GM23248 (cell line): ENCODE data around the gene FHOD3. TPM values are rescaled to one million over a fixed set of nuclear protein-coding genes. Genes with fewer than 3 reads are reported as not detected.

Experiments
- DNase-seq: peaks from one replicate; pipeline ENCODE4 v3.0.0-alpha.2; 2015
- H2AFZ ChIP-seq: fragments of 200-600 bp; sonication (generic); 2 replicates; pipeline ENCODE4 v1.6.1; 2016; ENCODE audit warnings: antibody characterized with exemption
- H3F3A ChIP-seq: fragments of 200-600 bp; sonication (generic); 2 replicates; pipeline ENCODE4 v1.6.1; 2016; ENCODE audit warnings: mild to moderate bottlenecking, antibody characterized with exemption, mixed run types; ENCODE audit not compliant: insufficient read depth
- H3K27ac ChIP-seq: fragments of 200-600 bp; sonication (generic); 2 replicates; pipeline ENCODE4 v1.5.1; 2016; ENCODE audit warnings: mild to moderate bottlenecking
- H3K27me3 ChIP-seq: fragments of 200-600 bp; sonication (generic); replicated peaks from 2 replicates; pipeline ENCODE4 v1.6.1; 2016; ENCODE audit warnings: mild to moderate bottlenecking; ENCODE audit not compliant: insufficient read depth
- H3K36me3 ChIP-seq: fragments of 200-600 bp; sonication (generic); 2 replicates; pipeline ENCODE4 v1.6.1; 2016; ENCODE audit warnings: low read depth, mild to moderate bottlenecking
- H3K4me1 ChIP-seq: fragments of 200-600 bp; sonication (generic); 2 replicates; pipeline ENCODE4 v1.6.1; 2016; ENCODE audit warnings: mild to moderate bottlenecking; ENCODE audit not compliant: insufficient read depth
- H3K4me2 ChIP-seq: fragments of 200-600 bp; sonication (generic); one replicate; pipeline ENCODE4 v1.6.1; 2016; ENCODE audit warnings: mild to moderate bottlenecking; ENCODE audit not compliant: unreplicated experiment
- H3K4me3 ChIP-seq: fragments of 200-600 bp; sonication (generic); 2 replicates; pipeline ENCODE4 v1.5.1; 2016; ENCODE audit warnings: mild to moderate bottlenecking
- H3K79me2 ChIP-seq: fragments of 200-600 bp; sonication (generic); 2 replicates; pipeline ENCODE4 v1.6.1; 2016; ENCODE audit warnings: mild to moderate bottlenecking; ENCODE audit not compliant: insufficient read depth
- H3K9ac ChIP-seq: fragments of 200-600 bp; sonication (generic); 2 replicates; pipeline ENCODE4 v1.6.1; 2016; ENCODE audit warnings: mild to moderate bottlenecking
- H3K9me2 ChIP-seq: fragments of 200-600 bp; sonication (generic); 2 replicates; pipeline ENCODE4 v1.6.1; 2016; ENCODE audit warnings: mixed run types, mild to moderate bottlenecking, moderate library complexity; ENCODE audit not compliant: insufficient read depth
- H3K9me3 ChIP-seq: fragments of 200-600 bp; sonication (generic); one replicate; pipeline ENCODE4 v1.6.1; 2017; ENCODE audit warnings: low read depth
- H4K20me1 ChIP-seq: fragments of 200-600 bp; sonication (generic); 2 replicates; pipeline ENCODE4 v1.6.0; 2016; ENCODE audit not compliant: insufficient read depth
- EZH2 ChIP-seq: fragments of 200-600 bp; sonication (generic); IDR thresholded peaks from 2 replicates; pipeline ENCODE4 v1.6.1; 2018; ENCODE audit warnings: antibody characterized with exemption, mild to moderate bottlenecking; ENCODE audit not compliant: insufficient read depth, poor library complexity, severe bottlenecking
- EZH2phosphoT487 ChIP-seq: fragments of 200-600 bp; sonication (generic); IDR thresholded peaks from 2 replicates; pipeline ENCODE4 v1.6.1; 2018; ENCODE audit warnings: antibody characterized with exemption, moderate library complexity, mild to moderate bottlenecking, low read depth; ENCODE audit not compliant: insufficient read depth
- WGBS, 2 experiments: methylation state at CpG; one replicate each; pipeline ENCODE4 v1.1.6; 2015 to 2017; ENCODE audit warnings: low lambda C conversion rate in 2 of 2, low coverage in 1 of 2; ENCODE audit errors: missing lambda C conversion rate in 2 of 2; 5-methylcytosine and 5-hydroxymethylcytosine counted together
- in situ Hi-C: fragments of 300-500 bp; cut with MboI; formaldehyde crosslinking; loops from 2 replicates; pipeline ENCODE4 v1.15.0; 2020
- polyA plus RNA-seq: library from polyadenylated mRNA; unstranded; fragments of >200 nt; fragmentation: Nextera tagmentation; extraction: Ambion mirVana; gene quantifications from 2 replicates; pipeline ENCODE4 v1.2.1, GENCODE V29; 2016
- total RNA-seq: library from RNA; depleted of rRNA; stranded (reverse); fragments of >200 nt; shearing (Covaris generic); gene quantifications from 2 replicates; pipeline ENCODE4 v1.2.3, GENCODE V29; 2014

FHOD3 gene
- total and polyA plus RNA-seq, 2 experiments from 2014 or later: 1.6 to 10.1 TPM

DNA sequence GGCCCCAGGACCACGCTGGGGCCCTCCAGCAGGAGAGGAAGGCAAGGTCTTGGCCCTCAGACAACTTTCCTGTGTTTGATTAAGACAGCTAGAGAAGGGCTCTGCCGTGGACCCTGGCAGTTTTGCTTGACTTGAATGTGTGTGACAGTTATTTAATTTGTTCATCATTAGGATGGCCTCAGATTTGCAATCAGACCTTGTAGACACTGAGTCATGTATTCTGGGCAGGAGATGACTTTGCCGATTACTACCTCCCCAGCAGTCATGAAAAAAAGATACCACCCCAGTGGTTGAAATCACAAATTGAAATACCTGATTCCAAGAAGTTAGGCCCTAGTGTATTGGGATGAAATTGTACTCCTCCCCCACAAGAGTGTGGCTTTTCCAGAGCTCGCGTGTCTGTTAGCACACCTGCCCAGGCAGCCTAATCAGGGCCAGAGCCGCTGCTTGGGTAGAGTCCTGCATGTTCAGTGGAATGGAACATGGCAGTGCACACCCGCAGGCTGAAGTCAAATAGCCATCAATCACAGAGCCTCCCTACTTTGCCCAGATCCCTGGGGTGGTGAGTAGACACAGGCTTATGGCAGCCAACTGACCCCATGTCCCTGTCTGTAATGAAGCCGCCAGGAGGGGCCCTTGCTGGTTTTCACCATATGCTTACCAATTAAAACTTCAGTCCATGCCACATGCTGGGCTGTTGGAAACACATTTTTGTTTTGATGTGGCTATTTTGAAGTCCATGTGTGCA, 408.8 kb downstream of the FHOD3 start:
- H3K9me2 ChIP-seq: no peaks in the 10 kb centered on the region
- H3K9me3 ChIP-seq: no peaks in the 10 kb centered on the region
- no peaks in the 10 kb centered on the region for H3K36me3 ChIP-seq
- H3K4me2 ChIP-seq: peak overlapping the region; percentile 9
- H3K4me3 ChIP-seq: no peak overlapping the region
- in situ Hi-C loops: no loop called here
- H3K27ac ChIP-seq: no peak overlapping the region
- H2AFZ ChIP-seq: no peak overlapping the region
- H3F3A ChIP-seq: peaks cover 15% of the 10 kb centered on the region; the same call in 1 of the 2 replicates
- DNase-seq: peak; percentile 74
- no peak for TF ChIP-seq EZH2
- TF ChIP-seq EZH2phosphoT487: no peak
- H3K4me1 ChIP-seq: peaks cover 26% of the 10 kb centered on the region
- WGBS, 2 experiments: 17 to 19% methylated on average over 8 of the region's 8 CpGs
- H3K79me2 ChIP-seq: no peaks in the 10 kb centered on the region
- H3K27me3 ChIP-seq: no peaks in the 10 kb centered on the region
- H4K20me1 ChIP-seq: no peaks in the 10 kb centered on the region
- H3K9ac ChIP-seq: no peak overlapping the region

DNA sequence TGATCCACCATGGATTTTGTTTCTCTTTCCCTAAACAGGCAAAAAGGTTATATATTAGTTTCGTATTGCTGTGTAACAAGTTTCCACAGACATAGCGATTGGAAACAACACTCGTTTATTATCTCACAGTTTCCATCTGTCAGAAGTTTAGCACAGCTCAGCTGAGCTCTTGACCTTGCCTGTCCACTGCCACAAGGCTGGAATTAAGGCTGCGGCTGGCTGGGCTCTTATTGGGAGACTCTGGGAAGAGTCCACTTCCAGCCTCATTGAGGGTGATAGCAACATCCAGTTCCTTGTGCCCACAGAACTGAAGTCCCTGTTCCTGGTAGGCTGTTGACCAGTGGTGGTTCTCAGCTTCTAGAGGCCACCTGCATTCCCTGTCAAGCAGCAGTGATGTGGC, 410.9 kb downstream of the FHOD3 start:
- 84 to 93% methylated on average over 4 of the region's 4 CpGs for WGBS, 2 experiments
- H4K20me1 ChIP-seq: no peaks in the 10 kb centered on the region
- H3K36me3 ChIP-seq: no peaks in the 10 kb centered on the region
- no peaks in the 10 kb centered on the region for H3K79me2 ChIP-seq
- peaks cover 20% of the 10 kb centered on the region; the same call in 1 of the 2 replicates for H3F3A ChIP-seq
- in situ Hi-C loops: no loop called here
- no peaks in the 10 kb centered on the region for H3K9me2 ChIP-seq
- H2AFZ ChIP-seq: no peak overlapping the region
- no peak for DNase-seq
- no peak overlapping the region for H3K27ac ChIP-seq
- H3K4me1 ChIP-seq: peaks cover 28% of the 10 kb centered on the region
- no peak overlapping the region for H3K4me3 ChIP-seq
- no peaks in the 10 kb centered on the region for H3K27me3 ChIP-seq
- no peak overlapping the region for H3K4me2 ChIP-seq
- TF ChIP-seq EZH2phosphoT487 (no peak), EZH2 (no peak)
- no peak overlapping the region for H3K9ac ChIP-seq
- H3K9me3 ChIP-seq: no peaks in the 10 kb centered on the region

DNA sequence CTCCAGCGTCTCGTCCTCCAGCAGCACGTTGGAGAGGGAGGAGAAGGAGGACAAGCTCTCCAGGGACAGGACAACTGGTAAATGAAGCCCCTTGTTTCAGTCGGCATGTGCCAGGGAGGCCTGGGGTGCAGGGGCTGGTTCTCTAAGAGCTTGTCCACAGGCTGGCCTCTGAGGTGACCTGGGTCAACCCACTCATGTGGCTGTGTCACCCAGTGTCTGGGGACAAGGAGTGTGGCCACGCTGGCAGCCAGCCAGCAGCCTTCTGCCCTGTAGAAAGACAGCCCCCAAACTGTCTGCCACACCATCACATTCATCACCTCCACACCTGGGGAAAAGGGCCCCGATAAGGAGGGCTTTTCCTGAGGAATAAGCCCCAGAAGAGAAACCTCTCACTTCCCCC, 411.8 kb downstream of the FHOD3 start:
- H3K27ac ChIP-seq: no peak overlapping the region
- no peak for DNase-seq
- H3K36me3 ChIP-seq: no peaks in the 10 kb centered on the region
- no peak overlapping the region for H3K4me2 ChIP-seq
- H3K9me2 ChIP-seq: no peaks in the 10 kb centered on the region
- H3F3A ChIP-seq: peaks cover 20% of the 10 kb centered on the region; the same call in 1 of the 2 replicates
- no peak overlapping the region for H3K4me3 ChIP-seq
- H3K4me1 ChIP-seq: peaks cover 28% of the 10 kb centered on the region
- H3K27me3 ChIP-seq: no peaks in the 10 kb centered on the region
- WGBS, 2 experiments: 75 to 81% methylated on average over 4 to 6 of the region's 6 CpGs
- no peaks in the 10 kb centered on the region for H3K9me3 ChIP-seq
- TF ChIP-seq EZH2 (no peak), EZH2phosphoT487 (no peak)
- H2AFZ ChIP-seq: no peak overlapping the region
- H3K79me2 ChIP-seq: no peaks in the 10 kb centered on the region
- no peak overlapping the region for H3K9ac ChIP-seq
- no peaks in the 10 kb centered on the region for H4K20me1 ChIP-seq
- in situ Hi-C loops: no loop called here

DNA sequence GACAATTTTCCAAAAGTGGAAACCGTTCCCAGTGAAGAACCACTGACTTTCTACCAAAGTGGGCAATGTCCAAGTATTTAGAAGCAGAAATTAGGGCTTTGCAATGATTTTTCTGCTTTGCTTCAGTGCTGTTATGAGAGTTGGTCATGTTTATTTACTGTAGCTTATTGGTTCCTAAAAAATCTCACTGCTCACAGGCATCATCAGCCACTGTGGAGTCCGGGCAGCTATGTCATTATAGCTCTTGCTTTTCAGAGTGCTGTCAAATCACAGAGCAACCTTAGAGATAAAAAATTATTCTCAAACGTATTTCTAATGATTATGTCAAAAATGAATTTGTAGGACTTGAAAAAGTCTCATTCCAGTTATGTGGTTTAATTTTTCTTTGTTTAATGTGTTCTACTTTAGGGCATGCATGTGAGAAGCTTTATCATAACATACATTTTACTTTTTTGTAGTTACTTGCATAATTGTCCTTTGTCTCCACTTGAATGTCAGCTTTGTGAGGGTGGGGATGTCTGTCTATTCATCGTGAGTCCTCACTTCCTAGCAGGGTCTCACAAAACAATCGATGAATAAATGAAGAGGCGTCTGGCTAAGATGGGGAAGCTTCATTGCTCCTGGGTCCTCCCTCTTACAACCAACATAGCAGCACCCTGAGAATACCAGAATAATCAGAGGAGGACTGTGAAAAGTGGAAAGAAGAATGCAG, 413.7 kb downstream of the FHOD3 start:
- H2AFZ ChIP-seq: no peak overlapping the region
- no peaks in the 10 kb centered on the region for H3K9me3 ChIP-seq
- no peaks in the 10 kb centered on the region for H3K9me2 ChIP-seq
- in situ Hi-C loops: no loop called here
- 74 to 78% methylated on average over 6 of the region's 6 CpGs for WGBS, 2 experiments
- peaks cover 24% of the 10 kb centered on the region for H3K4me1 ChIP-seq
- H3K36me3 ChIP-seq: no peaks in the 10 kb centered on the region
- peaks cover 20% of the 10 kb centered on the region; the same call in 1 of the 2 replicates for H3F3A ChIP-seq
- no peak overlapping the region for H3K4me3 ChIP-seq
- TF ChIP-seq EZH2: no peak
- TF ChIP-seq EZH2phosphoT487: no peak
- H4K20me1 ChIP-seq: no peaks in the 10 kb centered on the region
- no peak overlapping the region for H3K27ac ChIP-seq
- no peaks in the 10 kb centered on the region for H3K27me3 ChIP-seq
- DNase-seq: no peak
- no peaks in the 10 kb centered on the region for H3K79me2 ChIP-seq
- H3K4me2 ChIP-seq: peak overlapping the region; percentile 22
- no peak overlapping the region for H3K9ac ChIP-seq
